GM10248 (cell line): ENCODE measurements around the gene LDLRAD3.

Source experiments
- CTCF ChIA-PET: fragments of 300-600 bp; sonication (Branson Sonifier 250); formaldehyde crosslinking; extraction: SDS; loops from one replicate; lab custom pipeline; 2021; ENCODE audit warnings: antibody characterized with exemption; lab: Yijun Ruan, JAX
- POLR2A ChIA-PET: fragments of 350-650 bp; sonication (Branson Sonifier 250); formaldehyde crosslinking; extraction: SDS; loops from one replicate; lab custom pipeline; 2020; ENCODE audit warnings: antibody characterized with exemption; lab: Yijun Ruan, JAX
- DNase-seq: peaks from one replicate; pipeline ENCODE4 v3.0.0; 2012; ENCODE audit errors: extremely low spot score
- TF ChIP-seq, protein P1 (sequence below): IDR thresholded peaks from 2 replicates; pipeline ENCODE4 v1.5.1; 2012; ENCODE audit warnings: mild to moderate bottlenecking, low read depth; ENCODE audit errors: extremely low read depth, missing control alignments, control extremely low read depth

Gene LDLRAD3

DNA sequence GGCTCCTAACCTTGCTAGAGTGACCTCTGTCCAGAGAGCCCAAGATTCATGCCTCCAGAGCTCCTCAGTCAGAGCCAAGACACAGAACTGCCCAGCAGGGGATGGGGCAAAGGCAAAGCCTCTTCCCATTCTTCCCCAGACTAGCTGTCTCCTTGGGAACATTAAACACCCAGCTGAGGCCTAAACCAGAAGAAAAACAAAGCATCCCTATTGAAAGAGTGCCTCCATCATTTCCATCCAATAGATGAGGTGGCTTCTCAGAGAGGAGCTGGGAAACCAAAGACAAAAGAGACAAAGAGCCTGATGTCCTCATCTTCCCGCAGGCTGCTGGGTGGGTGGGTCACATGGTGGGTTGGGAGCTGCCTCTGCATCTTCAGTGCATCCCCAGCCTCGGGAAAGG, 308.0 kb downstream of the LDLRAD3 start:
- ChIA-PET POLR2A (no interaction called here), CTCF (interaction anchor here (1.2 to 1.6 kb wide), 2 partner anchors 15 to 241 kb away, joined by 4 to 7 read pairs; no protein-coding TSS in a partner anchor)
- DNase-seq, result no peak
- TF ChIP-seq, protein P1, sequence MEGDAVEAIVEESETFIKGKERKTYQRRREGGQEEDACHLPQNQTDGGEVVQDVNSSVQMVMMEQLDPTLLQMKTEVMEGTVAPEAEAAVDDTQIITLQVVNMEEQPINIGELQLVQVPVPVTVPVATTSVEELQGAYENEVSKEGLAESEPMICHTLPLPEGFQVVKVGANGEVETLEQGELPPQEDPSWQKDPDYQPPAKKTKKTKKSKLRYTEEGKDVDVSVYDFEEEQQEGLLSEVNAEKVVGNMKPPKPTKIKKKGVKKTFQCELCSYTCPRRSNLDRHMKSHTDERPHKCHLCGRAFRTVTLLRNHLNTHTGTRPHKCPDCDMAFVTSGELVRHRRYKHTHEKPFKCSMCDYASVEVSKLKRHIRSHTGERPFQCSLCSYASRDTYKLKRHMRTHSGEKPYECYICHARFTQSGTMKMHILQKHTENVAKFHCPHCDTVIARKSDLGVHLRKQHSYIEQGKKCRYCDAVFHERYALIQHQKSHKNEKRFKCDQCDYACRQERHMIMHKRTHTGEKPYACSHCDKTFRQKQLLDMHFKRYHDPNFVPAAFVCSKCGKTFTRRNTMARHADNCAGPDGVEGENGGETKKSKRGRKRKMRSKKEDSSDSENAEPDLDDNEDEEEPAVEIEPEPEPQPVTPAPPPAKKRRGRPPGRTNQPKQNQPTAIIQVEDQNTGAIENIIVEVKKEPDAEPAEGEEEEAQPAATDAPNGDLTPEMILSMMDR, result no peak

DNA sequence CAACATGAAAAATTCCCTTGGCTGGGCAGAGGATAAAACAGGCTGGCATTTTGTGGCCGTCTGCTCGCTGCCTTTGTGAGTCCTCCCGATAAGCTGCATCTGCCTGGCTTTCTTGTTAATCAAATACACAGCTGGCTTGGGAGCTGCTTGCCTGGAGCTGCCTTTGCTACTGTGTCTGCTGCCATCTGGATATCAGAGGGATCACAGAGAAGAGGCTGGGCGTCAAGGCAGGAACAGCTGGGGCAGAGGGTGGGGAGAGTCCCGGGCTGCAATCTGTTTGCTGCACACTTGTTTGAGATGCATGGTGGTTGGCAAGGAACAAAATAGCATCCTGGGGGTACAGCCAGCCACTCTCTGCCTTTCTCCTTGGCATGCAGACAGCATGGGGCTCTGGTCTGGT, 309.4 kb downstream of the LDLRAD3 start:
- DNase-seq, result no peak
- POLR2A ChIA-PET, result no interaction called here
- CTCF ChIA-PET, result interaction anchor here (0.9 to 1.5 kb wide), 3 partner anchors 12 to 31 kb away, joined by 3 to 5 read pairs (median 3); no protein-coding TSS in a partner anchor
- TF ChIP-seq, protein P1, result no peak

DNA sequence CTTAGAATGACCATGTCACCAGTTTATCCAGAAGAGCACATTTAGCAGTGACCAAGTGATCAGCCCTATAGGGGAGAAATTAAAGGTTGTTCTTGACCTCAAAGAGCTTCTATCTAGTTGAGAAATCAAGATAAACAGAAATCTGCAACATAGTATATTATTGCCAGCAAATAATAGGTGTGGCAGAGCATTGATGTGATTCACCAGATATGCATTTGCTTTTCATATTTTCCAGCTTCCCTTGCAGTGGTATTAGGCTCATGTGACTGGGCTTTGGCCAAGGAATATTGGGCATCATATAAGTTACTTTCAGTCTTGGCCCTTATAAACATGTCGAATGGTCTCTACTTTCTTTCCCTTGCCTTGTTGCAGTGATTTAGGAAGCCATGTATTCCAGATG, 310.9 kb downstream of the LDLRAD3 start:
- POLR2A ChIA-PET, result no interaction called here
- CTCF ChIA-PET, result interaction anchor here (0.9 to 1.5 kb wide), 2 partner anchors 12 to 32 kb away, joined by 3 to 5 read pairs; no protein-coding TSS in a partner anchor
- TF ChIP-seq, protein P1, result no peak
- DNase-seq, result no peak

DNA sequence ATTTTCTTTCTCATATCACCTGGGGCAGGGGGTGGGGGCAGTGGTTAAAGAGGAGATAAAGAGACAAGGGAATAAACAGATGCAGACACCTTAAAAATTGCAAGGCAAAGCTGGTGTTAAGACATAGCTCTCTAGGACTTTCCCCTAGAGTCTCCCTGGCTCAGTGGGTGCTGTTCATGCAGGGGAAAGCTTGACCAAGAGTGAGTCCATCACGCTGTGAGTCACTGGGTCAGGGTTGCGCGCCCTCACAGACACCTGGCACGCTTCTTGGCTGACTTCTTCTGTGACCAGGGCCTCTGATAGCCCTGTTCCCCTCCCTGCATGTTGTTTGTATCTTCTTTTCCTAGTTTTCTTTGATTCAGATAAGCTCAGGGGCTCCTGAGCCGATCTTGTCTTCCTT, 313.5 kb downstream of the LDLRAD3 start:
- ChIA-PET CTCF (interaction anchor here (0.8 to 5.0 kb wide), 7 partner anchors 8 to 642 kb away, joined by 3 to 38 read pairs (median 3); no protein-coding TSS in a partner anchor), POLR2A (no interaction called here)
- no peak for DNase-seq
- TF ChIP-seq, protein P1, result no peak

DNA sequence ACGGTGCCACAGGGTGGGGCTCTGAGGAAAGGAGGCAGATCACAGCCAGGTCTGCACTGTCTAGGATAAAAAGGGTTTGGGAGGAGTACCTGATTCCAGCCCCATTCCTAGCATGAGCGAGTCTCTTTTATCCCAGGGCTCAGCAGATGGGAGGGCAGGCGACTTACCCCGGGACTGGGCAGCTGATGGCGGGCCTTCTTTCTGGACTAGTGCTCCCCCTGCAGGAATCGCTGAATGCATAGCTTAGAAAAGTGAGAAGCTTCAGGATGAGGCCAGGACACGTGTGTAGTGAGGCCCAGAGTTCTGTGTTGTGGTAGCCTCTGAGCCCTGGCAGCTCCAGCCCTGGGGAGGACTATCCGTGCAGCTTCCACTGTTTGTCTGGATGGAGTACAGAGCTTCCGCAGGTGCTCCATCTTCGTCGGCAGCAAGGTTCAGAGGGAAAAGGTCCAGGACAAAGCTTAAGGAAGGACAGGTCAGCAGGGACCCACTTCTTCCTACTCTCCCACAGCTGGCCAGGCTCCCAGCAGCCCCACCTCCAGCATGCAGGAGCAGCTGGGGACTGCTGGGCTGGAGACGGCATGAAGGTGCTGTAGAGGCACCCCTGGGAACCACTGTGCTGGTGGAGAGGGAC, 315.0 kb downstream of the LDLRAD3 start:
- DNase-seq, result peak; percentile 40
- CTCF ChIA-PET, result interaction anchor here (0.8 to 5.0 kb wide), 12 partner anchors 9 to 644 kb away, joined by 3 to 38 read pairs (median 4); no protein-coding TSS in a partner anchor
- TF ChIP-seq, protein P1, result peak; percentile 48
- POLR2A ChIA-PET, result no interaction called here

DNA sequence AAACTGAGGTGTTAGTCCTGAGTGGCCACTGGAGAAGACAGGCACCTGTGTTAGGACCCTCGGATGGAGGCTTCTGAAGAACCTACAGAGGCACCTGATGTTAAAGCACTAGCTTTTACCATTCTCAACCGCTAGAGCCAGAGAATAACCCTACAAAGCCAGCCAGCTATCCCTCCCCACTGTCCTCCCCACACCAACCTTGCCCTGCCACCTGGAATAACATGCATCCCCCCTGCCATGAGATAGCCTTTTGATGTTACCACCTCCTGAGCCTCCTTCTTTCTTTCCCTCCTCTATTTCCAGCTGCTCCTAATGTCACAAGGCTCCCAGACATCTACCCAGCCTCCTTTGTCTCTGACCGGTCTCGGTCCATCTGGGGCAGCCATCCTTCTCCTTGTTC, 317.2 kb downstream of the LDLRAD3 start:
- ChIA-PET CTCF (interaction anchor here (1.0 to 1.5 kb wide), 3 partner anchors 13 to 645 kb away, joined by 3 to 5 read pairs (median 4); no protein-coding TSS in a partner anchor), POLR2A (no interaction called here)
- no peak for DNase-seq
- TF ChIP-seq, protein P1, result no peak
